CD1c-positive myeloid dendritic cell (primary cell): Measurements from ENCODE around the gene PEX11G.
"Not testable (repeated sequence)": the region's sequence is repeated elsewhere in the genome, so short reads cannot be mapped to it uniquely, and the experiment has no call there.

ENCODE experiments used
- DNase-seq: peaks from one replicate; pipeline ENCODE4 v3.0.0-alpha.2; 2016; ENCODE audit errors: extremely low spot score

The PEX11G gene

GRCh38 chr19:7467009-7467989, 21.5 kb downstream of the PEX11G start:
- no peak for DNase-seq

DNA sequence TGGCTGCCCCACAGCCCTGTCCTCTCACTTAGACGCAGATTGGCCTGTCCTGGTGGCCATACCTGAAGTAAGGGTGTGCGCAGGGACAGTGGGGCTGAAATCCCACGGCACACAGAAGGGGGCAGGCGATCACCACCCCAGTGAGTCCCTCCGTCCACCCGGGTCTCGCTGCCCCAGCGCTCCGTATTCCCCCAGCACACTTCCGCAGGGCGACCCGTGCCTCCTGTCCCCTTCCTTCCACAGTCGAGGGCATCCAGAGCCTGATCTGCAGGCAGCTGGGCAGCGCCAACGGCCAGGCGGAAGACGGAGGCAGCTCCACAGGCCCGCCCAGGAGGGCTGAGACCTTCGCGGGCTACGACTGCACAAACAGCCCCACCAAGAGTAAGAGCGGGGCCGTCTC, 25.3 kb downstream of the PEX11G start:
- no peak for DNase-seq

DNA sequence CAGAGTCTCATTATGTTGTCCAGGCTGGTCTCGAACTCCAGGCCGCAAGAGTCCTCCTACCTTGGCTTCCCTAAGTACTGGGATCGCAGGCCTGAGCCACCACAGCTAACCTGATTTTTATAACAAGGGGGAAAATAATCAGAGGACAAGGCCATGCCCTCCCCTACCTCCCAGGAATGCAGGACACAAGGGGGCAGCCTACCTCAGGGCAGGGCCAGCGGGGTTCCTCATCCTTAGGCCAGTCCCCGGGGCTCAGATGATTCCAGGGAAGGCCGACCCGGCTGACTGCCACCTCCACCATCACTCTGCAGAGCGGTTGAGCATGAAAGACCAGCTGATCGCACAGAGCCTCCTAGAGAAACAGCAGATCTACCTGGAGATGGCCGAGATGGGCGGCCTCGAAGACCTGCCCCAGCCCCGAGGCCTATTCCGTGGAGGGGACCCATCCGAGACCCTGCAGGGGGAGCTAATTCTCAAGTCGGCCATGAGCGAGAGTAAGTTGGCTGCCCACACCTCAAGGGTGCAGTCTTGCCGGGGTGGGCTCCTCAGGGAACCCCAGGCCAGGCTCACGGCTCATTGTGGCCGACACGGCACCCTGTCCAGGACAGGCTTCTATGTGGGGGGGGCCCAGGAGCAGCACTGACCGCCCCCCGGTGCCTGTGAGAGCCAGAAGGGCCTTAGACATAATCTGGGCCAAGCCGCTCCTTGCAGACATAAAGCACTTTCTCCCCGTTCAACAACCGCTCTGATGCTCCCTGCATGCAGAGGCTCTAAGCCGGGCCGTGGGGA, 26.8 kb downstream of the PEX11G start:
- no peak for DNase-seq

DNA sequence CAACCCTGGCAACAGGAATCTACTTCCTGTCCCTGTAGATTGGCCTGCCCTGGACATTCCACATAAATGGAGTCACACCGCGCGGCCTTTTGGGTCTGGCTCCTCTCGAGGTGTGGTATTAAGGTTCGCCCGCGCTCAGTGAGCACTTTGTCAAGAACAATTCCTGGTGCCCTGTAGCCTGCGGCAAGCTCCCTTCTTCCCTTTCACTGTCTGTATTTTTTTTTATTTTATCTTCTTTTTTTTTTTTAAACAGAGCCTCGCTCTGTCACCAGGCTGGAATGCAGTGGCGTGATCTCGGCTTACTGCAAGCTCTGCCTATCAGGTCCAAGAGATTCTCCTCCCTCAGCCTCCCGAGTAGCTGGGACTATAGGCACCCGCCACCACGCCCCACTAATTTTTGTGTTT, 28.3 kb downstream of the PEX11G start:
- DNase-seq = no peak

DNA sequence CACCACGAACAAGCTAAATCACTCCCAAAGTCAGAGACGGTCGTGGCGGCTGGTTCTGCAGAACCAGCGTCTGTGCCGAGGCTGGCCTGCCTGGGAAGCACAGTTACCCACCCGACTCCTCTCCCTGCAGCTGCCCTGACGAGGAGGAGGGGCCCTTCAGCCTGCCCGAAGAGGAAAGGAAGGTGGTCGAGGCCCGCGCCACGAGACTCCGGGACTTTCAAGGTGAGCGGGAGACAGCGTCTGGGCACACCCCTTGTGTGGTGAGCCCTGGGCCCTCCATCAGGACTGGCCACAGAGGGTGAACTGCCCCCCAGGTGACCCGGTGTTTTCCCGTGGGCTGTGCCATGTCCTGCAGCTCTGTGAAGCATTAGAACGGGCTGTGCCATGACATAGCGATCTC, 29.1 kb downstream of the PEX11G start:
- no peak for DNase-seq

DNA sequence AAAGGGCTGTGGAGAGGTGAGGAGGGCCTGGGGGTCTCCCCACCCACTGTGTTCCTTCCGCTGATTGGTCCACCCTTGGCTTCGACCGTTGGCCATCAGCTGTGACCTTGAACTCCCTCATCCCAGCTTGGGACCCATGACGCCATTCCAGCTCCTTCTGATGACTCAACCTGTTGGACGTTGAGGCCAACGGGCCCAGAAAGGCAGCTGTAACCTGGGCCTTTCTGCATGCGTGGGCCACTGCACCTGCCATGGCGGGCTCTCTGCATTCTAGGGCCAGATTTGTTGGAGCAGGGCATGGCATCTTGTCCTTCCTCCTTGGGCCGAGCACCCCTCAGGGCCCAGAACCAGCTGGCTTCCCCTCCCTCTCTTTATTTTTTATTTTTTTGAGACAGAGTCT, 30.2 kb downstream of the PEX11G start:
- DNase-seq = no peak

DNA sequence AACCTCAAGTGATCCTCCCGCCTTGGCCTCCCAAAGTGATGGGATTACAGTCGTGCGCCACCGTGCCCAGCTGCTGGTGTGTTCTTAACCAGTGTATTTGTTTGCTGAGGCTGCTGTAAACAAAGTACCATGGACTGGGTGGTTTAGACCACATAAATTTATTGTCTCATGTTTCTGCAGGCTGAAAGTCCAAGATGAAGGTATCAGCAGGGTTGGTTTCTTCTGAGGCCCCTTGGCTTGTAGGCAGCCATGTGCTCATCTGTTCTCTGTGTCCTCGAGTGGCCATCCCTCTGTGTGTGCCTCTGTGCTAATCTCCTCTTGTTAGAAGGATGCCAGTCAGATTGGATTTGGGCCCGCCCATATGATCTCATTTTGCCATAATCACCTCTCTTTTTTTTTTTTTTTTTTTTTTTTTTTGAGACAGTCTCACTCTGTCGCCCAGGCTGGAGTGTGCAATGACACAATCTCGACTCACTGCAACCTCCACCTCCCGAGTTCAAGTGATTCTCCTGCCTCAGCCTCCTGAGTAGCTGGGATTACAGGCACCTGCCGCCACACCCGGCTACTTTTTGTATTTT, 31.8 kb downstream of the PEX11G start:
- DNase-seq = no peak

GRCh38 chr19:7455600-7456296, 33.1 kb downstream of the PEX11G start:
- no peak for DNase-seq

- DNase-seq = no peak
Observed at GRCh38 chr19:7454998-7455397, 33.8 kb downstream of the PEX11G start.

DNA sequence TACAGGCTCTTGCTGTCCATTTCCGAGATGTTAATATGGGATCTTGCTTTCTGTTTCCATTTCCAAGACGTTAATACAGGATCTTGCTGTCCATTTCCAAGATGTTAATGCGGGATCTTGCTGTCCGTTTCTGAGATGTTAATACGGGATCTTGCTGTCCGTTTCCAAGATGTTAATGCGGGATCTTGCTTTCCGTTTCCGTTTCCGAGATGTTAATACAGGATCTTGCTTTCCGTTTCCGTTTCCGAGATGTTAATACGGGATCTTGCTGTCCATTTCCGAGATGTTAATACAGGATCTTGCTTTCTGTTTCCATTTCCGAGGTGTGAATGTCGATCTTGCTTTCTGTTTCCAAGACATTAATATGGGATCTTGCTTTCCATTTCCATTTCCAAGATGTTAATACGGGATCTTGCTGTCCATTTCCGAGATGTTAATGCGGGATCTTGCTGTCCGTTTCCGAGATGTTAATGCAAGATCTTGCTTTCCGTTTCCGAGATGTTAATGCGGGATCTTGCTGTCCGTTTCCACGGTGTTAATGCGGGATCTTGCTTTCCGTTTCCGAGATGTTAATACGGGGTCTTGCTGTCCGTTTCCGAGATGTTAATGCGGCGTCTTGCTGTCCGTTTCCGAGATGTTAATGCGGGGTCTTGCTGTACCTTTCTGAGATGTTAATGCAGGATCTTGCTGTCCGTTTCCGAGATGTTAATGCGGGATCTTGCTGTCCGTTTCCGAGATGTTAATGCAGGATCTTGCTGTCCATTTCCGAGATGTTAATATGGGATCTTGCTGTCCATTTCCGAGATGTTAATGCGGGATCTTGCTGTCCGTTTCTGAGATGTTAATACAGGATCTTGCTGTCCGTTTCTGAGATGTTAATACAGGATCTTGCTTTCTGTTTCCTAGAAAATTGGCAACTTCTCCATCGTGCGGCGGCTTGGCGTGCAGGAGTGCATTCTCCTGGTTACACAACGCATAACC, 38.3 kb downstream of the PEX11G start:
- no peak for DNase-seq

DNA sequence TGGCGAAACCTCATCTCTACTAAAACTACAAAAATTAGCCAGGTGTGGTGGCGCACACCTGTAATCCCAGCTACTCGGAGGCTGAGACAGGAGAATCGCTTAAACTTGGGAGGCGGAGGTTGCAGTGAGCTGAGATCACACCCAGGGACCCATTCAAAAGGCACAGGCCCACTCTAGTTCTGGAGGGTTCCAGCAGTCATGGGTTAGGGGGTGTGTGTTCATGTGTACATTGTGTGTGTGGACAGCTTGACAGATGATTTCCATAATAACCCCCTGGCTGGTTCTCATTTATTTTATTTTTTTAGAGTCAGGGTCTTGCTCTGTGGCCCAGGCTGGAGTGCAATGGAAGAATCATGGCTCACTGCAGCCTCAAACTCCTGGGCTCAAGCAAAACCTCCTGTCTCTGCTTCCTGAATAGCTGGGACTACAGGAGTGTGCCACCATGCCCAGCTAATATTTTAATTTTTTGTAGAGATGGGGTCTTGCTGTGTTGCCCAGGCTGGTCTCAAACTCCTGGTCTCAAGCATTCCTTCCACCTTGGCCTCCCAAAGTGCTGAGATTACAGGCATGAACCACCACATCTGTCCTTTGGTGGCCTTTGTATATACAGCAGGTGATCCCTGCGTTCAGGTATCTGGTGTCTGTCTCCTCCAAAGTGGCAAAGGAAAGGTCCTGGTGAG, 39.3 kb downstream of the PEX11G start:
- not testable (repeated sequence) for DNase-seq

- no peak for DNase-seq
Observed at GRCh38 chr19:7447648-7448047, 41.2 kb downstream of the PEX11G start.

DNA sequence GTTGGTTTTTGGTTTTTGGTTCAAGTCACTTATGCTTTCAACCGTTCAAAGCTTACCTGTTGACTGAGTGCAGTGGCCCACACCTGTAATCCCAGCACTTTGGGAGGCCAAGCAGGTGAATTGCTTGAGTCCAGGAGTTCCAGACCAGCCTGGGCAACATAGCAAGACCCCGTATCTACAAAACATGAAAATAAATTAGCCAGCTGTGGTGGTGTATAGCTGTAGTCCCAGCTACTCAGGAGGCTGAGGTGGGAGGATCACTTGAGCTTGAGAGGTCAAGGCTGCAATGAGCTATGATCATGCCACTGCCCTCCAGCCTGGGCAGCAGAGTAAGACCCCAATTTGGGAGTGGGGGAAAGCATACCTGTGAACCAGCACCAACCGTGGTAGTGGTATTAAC, 43.7 kb downstream of the PEX11G start:
- DNase-seq = no peak

DNA sequence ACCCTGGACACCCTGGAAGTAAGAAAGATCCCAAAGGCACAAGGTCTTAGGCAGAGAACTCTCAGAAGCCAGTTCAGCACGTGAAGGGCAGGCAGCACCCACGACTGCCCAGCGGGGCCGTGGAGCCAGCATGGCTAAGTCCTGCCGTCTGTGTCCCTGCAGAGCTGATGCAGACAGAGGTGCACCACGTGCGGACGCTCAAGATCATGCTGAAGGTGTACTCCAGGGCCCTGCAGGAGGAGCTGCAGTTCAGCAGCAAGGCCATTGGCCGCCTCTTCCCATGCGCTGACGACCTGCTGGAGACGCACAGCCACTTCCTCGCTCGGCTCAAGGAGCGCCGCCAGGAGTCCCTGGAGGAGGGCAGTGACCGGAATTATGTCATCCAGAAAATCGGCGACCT, 44.8 kb downstream of the PEX11G start:
- DNase-seq = no peak

- DNase-seq = no peak
Observed at GRCh38 chr19:7442423-7442822, 46.4 kb downstream of the PEX11G start.

- DNase-seq = no peak
Observed at GRCh38 chr19:7441468-7442146, 47.2 kb downstream of the PEX11G start.

DNA sequence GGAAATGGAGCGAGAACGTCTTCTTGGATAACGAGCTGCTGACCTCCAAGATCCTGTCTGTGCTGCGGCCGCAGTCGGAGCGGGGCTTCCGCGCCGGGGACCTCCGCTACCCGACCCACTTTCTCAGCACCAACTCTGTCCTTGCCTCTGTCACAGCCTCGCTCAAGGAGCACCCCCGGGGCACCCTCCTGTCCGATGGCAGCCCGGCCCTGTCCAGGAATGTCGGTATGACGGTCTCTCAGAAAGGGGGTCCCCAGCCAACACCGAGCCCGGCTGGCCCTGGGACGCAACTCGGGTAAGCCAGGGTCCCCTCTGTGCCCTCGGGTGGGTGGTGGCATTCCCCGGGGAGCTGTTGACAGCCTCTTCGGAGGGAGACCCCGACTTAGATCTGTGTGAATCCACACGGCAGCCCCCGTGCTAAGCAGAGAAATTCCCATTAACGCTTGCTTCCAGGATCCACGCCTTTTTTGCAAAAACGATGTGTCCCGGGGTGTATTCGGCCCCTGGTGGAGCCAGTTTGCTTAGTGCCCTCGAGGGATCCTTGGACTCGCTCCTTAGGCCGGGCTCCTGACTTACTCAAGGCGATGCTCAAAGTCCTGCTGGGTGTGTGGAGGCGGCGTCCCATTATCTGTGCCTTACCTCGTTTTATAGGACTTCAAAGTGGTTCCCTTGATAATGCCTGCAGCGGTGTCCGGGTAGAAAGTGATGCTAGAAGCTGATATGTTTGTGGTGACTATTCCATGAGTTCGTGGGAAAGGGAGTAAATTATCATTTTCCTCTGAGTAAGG, 48.5 kb downstream of the PEX11G start:
- no peak for DNase-seq

- DNase-seq = no peak
Observed at GRCh38 chr19:7435586-7435985, 53.2 kb downstream of the PEX11G start.

GRCh38 chr19:7434391-7434790, 54.4 kb downstream of the PEX11G start:
- DNase-seq = no peak
